ENCODE data around the gene LOXL1. TPM values are rescaled to one million over a fixed set of nuclear protein-coding genes. Genes with fewer than 3 reads are reported as not detected.
A peak's percentile ranks its signal among the peaks of the same experiment; 100 is the strongest.

The LOXL1 gene
- total and polyA plus RNA-seq, 10 of the 15 experiments (the other 5 are each of a cell fraction or from before 2014, with no cell fraction given) = 0.07 to 0.15 TPM; not detected in 8

DNA sequence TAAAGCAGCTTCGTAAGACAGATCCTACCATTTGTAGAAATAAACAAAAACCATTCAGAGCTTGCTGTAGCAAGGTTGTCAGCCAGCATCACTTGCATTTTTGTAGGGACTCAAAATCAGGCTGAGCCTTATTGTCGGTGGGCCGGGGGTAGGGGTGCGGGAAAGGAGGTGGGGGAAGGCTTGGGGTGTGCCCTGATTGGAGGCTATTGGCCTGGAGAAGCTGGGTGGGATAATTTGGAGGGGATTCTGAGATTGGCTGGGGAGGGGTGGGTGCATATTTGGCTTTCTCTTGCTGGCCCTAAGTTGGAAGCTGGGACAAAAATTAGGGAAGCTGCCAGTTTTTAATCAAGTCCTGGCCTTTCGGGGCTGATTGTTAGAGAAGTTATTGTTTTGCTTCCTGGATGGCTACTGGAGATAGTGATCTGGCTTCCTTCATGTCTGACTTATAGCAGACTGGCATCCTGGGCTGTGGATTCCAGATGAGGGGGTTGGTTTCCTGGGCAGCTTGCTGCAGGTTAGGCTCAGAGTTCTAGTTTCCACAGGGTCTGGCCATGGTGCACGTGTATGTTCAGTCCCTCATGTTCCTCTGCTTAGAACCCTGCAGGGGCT is 43.0 kb downstream of the LOXL1 start (continued):
- TF ChIP-seq, protein P1, sequence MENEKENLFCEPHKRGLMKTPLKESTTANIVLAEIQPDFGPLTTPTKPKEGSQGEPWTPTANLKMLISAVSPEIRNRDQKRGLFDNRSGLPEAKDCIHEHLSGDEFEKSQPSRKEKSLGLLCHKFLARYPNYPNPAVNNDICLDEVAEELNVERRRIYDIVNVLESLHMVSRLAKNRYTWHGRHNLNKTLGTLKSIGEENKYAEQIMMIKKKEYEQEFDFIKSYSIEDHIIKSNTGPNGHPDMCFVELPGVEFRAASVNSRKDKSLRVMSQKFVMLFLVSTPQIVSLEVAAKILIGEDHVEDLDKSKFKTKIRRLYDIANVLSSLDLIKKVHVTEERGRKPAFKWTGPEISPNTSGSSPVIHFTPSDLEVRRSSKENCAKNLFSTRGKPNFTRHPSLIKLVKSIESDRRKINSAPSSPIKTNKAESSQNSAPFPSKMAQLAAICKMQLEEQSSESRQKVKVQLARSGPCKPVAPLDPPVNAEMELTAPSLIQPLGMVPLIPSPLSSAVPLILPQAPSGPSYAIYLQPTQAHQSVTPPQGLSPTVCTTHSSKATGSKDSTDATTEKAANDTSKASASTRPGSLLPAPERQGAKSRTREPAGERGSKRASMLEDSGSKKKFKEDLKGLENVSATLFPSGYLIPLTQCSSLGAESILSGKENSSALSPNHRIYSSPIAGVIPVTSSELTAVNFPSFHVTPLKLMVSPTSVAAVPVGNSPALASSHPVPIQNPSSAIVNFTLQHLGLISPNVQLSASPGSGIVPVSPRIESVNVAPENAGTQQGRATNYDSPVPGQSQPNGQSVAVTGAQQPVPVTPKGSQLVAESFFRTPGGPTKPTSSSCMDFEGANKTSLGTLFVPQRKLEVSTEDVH (IDR thresholded peaks at IDR 0.05; ENCODE audit: low read depth, partially characterized antibody) = no peak

- no peaks in the 10 kb centered on the region for H4K20me1 ChIP-seq (ENCODE audit: control insufficient read depth, insufficient read depth)
- no TSS peak for BruUV-seq (replicated peaks)
- DNase-seq (ENCODE audit: low read depth, low spot score) (no peak), FAIRE-seq (peak; percentile 80), ATAC-seq (peak; percentile 97)
- no peaks in the 10 kb centered on the region for H3K79me2 ChIP-seq (ENCODE audit: control insufficient read depth, insufficient read depth, low read length)
- POLR2A ChIA-PET = interaction anchor here (0.5 kb wide), 1 partner anchor 31 kb away, joined by 3 read pairs; no protein-coding TSS in a partner anchor
- no peaks in the 10 kb centered on the region for H3K36me3 ChIP-seq (ENCODE audit: control insufficient read depth in 2 of 2, insufficient read depth in 2 of 2, low read length in 1 of 2)
- intact Hi-C loops (cut with micrococcal nuclease; ENCODE audit: unreplicated experiment) (loop anchor here (1.0 to 5.0 kb wide), 4 partner anchors 54 to 348 kb away; no protein-coding TSS in a partner anchor), in situ Hi-C loops (cut with MboI) (no loop called here)
- no peaks in the 10 kb centered on the region for H3K27me3 ChIP-seq (replicated peaks in 1 of 2; ENCODE audit: control insufficient read depth in 2 of 2, insufficient read depth in 2 of 2, low read length in 1 of 2)
- peak overlapping the region; percentile 87 for H2AFZ ChIP-seq (ENCODE audit: control insufficient read depth, low read depth, low read length)
- H3K4me2 ChIP-seq (ENCODE audit: control insufficient read depth, insufficient read depth) = peak overlapping the region; percentile 84
- H3K27ac ChIP-seq (ENCODE audit: control insufficient read depth, insufficient read depth) = no peak overlapping the region
- H3K9me3 ChIP-seq (replicated peaks; ENCODE audit: control insufficient read depth, insufficient read depth, low read length) = no peaks in the 10 kb centered on the region; the same call in 2 of the 3 replicates
- RAD21 ChIA-PET (ENCODE audit: unreplicated experiment) = interaction anchor here (0.6 to 2.7 kb wide), 31 partner anchors 9 to 394 kb away, joined by 3 to 28 read pairs (median 4); partner anchors contain the start of genes CYP11A1 and PML
- 22% methylated on average over 26 of the region's 26 CpGs for WGBS (ENCODE audit: insufficient coverage, insufficient replicate concordance, low lambda C conversion rate, missing lambda C conversion rate)
- no peak overlapping the region for H3K4me3 ChIP-seq
- peak overlapping the region; percentile 9; the same call in 1 of the 2 replicates for H3K9ac ChIP-seq (ENCODE audit: control insufficient read depth, insufficient read depth, low read length)
- peaks cover 6% of the 10 kb centered on the region; the same call in 1 of the 2 replicates for H3K4me1 ChIP-seq (ENCODE audit: control insufficient read depth, insufficient read depth, low read length)
- SMC1A ChIA-PET (ENCODE audit: uncharacterized antibody, unreplicated experiment) = interaction anchor here (0.6 to 2.2 kb wide), 22 partner anchors 9 to 826 kb away, joined by 3 to 18 read pairs (median 4); partner anchors contain the start of gene PML
- CTCF ChIA-PET = interaction anchor here (0.6 to 5.9 kb wide), 39 partner anchors 9 to 387 kb away, joined by 3 to 63 read pairs (median 6); partner anchors contain the start of genes PML, STOML1 and TBC1D21
- TF ChIP-seq RELB (IDR thresholded peaks at IDR 0.05; ENCODE audit: low read depth) (no peak), ZNF384 (IDR thresholded peaks at IDR 0.05; ENCODE audit: borderline replicate concordance, low read depth, low read length) (peak; percentile 84), KLF5 (IDR thresholded peaks at IDR 0.05; ENCODE audit: partially characterized antibody) (no peak), KDM1A (IDR thresholded peaks at IDR 0.05; ENCODE audit: borderline replicate concordance) (no peak), POU2F2 (IDR thresholded peaks at IDR 0.05; ENCODE audit: borderline replicate concordance, low read depth, low read length) (peak; percentile 39; the same call in 1 of the 3 replicates), STAT1 (conservative IDR thresholded peaks at IDR 0.05) (0 out of 2 replicates have a peak, but pooled peaks have one; percentile 28), PAX5 (IDR thresholded peaks at IDR 0.05; ENCODE audit: borderline replicate concordance, low read depth, low read length) (peak; percentile 72; the same call in 1 of the 2 replicates), WRNIP1 (IDR thresholded peaks at IDR 0.05; ENCODE audit: borderline replicate concordance, low read depth, low read length) (no peak), MEF2A (IDR thresholded peaks at IDR 0.05; ENCODE audit: insufficient read depth, low read depth, low read length) (0 out of 2 replicates have a peak, but pooled peaks have one; percentile 12), SMC3 (IDR thresholded peaks at IDR 0.05; ENCODE audit: borderline replicate concordance, low read length) (peak; percentile 86), SPI1 (IDR thresholded peaks at IDR 0.05; ENCODE audit: borderline replicate concordance, insufficient read depth, low read depth, low read length) (peak; percentile 62; the same call in 1 of the 2 replicates), FOS (IDR thresholded peaks at IDR 0.05; ENCODE audit: borderline replicate concordance, extremely low read depth, insufficient read length) (no peak)
These were observed 46.9 kb downstream of the LOXL1 start for GRCh38 chr15:73972984-73973682.
